A549 (cell line): Measurements from ENCODE around the gene NRXN2.

ENCODE experiments used
- BHLHE40 ChIP-seq: IDR thresholded peaks from 2 replicates; pipeline ENCODE4 v1.6.1; 2012; ENCODE audit warnings: low read depth, low read length, inconsistent platforms
- CEBPB ChIP-seq, 2 experiments: fragments of >200 bp in 1 of 2; sonication (Bioruptor Twin) in 1 of 2; formaldehyde crosslinking in 1 of 2; IDR thresholded peaks; 2 replicates each; pipeline ENCODE4 v1.6.1; 2012 to 2016
- HOXB13 ChIP-seq: fragments of 250-450 bp; sonication (Bioruptor Pico); IDR thresholded peaks from 2 replicates; pipeline ENCODE4 v1.5.0; 2020; ENCODE audit warnings: low read depth, mild to moderate bottlenecking, moderate library complexity
- JUN ChIP-seq, 2 experiments: fragments of >200 bp; sonication (Bioruptor Twin); formaldehyde crosslinking; IDR thresholded peaks; 2 replicates in 1 of 2; 3 replicates in 1 of 2; pipeline ENCODE4 v1.6.1; 2016 to 2017
- JUNB ChIP-seq: fragments of >200 bp; sonication (Bioruptor Twin); formaldehyde crosslinking; IDR thresholded peaks from 2 replicates; pipeline ENCODE4 v1.6.1; 2016
- MAZ ChIP-seq: fragments of 150-350 bp; IDR thresholded peaks from 2 replicates; pipeline ENCODE4 v1.6.1; 2014; ENCODE audit warnings: antibody characterized with exemption, low read depth, low read length, borderline replicate concordance
- NR3C1 ChIP-seq: fragments of >200 bp; sonication (Bioruptor Twin); formaldehyde crosslinking; IDR thresholded peaks from 3 replicates; pipeline ENCODE4 v1.6.1; 2017
- PHF8 ChIP-seq: fragments of 200-600 bp; sonication (generic); IDR thresholded peaks from 2 replicates; pipeline ENCODE4 v1.6.1; 2016; ENCODE audit warnings: low read depth, mild to moderate bottlenecking, antibody characterized with exemption, moderate library complexity, borderline replicate concordance
- POLR2A ChIP-seq: IDR thresholded peaks from 2 replicates; pipeline ENCODE4 v1.6.1; 2012; ENCODE audit warnings: mild to moderate bottlenecking, low read length
- RARB ChIP-seq: fragments of 250-450 bp; sonication (Bioruptor Pico); IDR thresholded peaks from 2 replicates; pipeline ENCODE4 v1.8.0; 2021; ENCODE audit warnings: mild to moderate bottlenecking, moderate library complexity
- TF ChIP-seq, protein P1 (sequence below): fragments of >200 bp; sonication (Bioruptor Twin); formaldehyde crosslinking; IDR thresholded peaks from 3 replicates; pipeline ENCODE4 v1.5.1; 2016
- TF ChIP-seq, protein P2 (sequence below): fragments of 150-350 bp; IDR thresholded peaks from 2 replicates; pipeline ENCODE4 v1.6.1; 2014; ENCODE audit warnings: low read depth, mild to moderate bottlenecking, low read length
- TF ChIP-seq, protein P3 (sequence below): fragments of 250-450 bp; sonication (Bioruptor Pico); IDR thresholded peaks from 2 replicates; pipeline ENCODE4 v1.5.0; 2021; ENCODE audit warnings: mild to moderate bottlenecking, moderate library complexity, borderline replicate concordance

DNA sequence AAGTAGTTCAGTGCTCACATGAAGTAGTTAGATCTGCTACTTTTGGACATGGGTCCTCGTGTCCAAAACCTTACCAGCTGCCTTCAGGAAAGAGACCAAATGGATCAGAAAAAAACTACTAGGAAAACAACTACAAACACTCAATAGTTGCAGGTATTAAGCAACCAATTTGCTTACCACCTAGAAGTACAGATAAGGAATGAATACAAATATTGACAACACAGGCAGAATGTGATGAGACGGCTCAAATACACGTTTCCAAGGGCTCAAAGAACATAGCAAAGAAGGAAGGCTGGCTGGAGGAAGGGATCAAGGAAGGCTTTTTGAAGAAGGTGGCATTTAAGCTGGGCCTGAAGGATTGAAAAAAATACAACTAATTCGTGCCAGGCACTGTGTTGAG lies 41.8 kb downstream of the NRXN2 start:
- no peak for TF ChIP-seq BHLHE40
- no peak for TF ChIP-seq POLR2A
- no peak for TF ChIP-seq CEBPB (IDR thresholded peaks at IDR 0.05)
- TF ChIP-seq, protein P1, sequence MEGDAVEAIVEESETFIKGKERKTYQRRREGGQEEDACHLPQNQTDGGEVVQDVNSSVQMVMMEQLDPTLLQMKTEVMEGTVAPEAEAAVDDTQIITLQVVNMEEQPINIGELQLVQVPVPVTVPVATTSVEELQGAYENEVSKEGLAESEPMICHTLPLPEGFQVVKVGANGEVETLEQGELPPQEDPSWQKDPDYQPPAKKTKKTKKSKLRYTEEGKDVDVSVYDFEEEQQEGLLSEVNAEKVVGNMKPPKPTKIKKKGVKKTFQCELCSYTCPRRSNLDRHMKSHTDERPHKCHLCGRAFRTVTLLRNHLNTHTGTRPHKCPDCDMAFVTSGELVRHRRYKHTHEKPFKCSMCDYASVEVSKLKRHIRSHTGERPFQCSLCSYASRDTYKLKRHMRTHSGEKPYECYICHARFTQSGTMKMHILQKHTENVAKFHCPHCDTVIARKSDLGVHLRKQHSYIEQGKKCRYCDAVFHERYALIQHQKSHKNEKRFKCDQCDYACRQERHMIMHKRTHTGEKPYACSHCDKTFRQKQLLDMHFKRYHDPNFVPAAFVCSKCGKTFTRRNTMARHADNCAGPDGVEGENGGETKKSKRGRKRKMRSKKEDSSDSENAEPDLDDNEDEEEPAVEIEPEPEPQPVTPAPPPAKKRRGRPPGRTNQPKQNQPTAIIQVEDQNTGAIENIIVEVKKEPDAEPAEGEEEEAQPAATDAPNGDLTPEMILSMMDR = no peak
- TF ChIP-seq HOXB13 (CRISPR knock-in tag) = no peak
- TF ChIP-seq PHF8 = no peak
- TF ChIP-seq, protein P2, sequence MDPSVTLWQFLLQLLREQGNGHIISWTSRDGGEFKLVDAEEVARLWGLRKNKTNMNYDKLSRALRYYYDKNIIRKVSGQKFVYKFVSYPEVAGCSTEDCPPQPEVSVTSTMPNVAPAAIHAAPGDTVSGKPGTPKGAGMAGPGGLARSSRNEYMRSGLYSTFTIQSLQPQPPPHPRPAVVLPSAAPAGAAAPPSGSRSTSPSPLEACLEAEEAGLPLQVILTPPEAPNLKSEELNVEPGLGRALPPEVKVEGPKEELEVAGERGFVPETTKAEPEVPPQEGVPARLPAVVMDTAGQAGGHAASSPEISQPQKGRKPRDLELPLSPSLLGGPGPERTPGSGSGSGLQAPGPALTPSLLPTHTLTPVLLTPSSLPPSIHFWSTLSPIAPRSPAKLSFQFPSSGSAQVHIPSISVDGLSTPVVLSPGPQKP = no peak
- TF ChIP-seq MAZ = no peak
- no peak for TF ChIP-seq JUNB
- TF ChIP-seq JUN (IDR thresholded peaks at IDR 0.05) = no peak
- no peak for TF ChIP-seq RARB (CRISPR knock-in tag)
- no peak for TF ChIP-seq NR3C1
- TF ChIP-seq, protein P3, sequence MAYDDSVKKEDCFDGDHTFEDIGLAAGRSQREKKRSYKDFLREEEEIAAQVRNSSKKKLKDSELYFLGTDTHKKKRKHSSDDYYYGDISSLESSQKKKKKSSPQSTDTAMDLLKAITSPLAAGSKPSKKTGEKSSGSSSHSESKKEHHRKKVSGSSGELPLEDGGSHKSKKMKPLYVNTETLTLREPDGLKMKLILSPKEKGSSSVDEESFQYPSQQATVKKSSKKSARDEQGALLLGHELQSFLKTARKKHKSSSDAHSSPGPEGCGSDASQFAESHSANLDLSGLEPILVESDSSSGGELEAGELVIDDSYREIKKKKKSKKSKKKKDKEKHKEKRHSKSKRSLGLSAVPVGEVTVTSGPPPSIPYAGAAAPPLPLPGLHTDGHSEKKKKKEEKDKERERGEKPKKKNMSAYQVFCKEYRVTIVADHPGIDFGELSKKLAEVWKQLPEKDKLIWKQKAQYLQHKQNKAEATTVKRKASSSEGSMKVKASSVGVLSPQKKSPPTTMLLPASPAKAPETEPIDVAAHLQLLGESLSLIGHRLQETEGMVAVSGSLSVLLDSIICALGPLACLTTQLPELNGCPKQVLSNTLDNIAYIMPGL (CRISPR knock-in tag) = no peak
